Progenitor cell of endocrine pancreas (in vitro differentiated cells): ENCODE results near the gene C4orf50. TPM values are rescaled to one million over a fixed set of nuclear protein-coding genes. Genes with fewer than 3 reads are reported as not detected.

Source experiments
- DNase-seq: peaks from one replicate; pipeline ENCODE4 v3.0.0; 2021; ENCODE audit warnings: low spot score; ENCODE audit not compliant: unreplicated experiment
- H3K27ac Mint-ChIP-seq: 2 replicates; pipeline ENCODE4 v1.8.0; 2021; ENCODE audit warnings: mild to moderate bottlenecking, moderate library complexity, mixed read lengths
- H3K27me3 Mint-ChIP-seq: 2 replicates; pipeline ENCODE4 v1.8.0; 2021; ENCODE audit warnings: mixed read lengths
- H3K36me3 Mint-ChIP-seq: 2 replicates; pipeline ENCODE4 v1.8.0; 2022; ENCODE audit warnings: mixed read lengths; ENCODE audit not compliant: insufficient read depth
- H3K4me1 Mint-ChIP-seq: 2 replicates; pipeline ENCODE4 v1.8.0; 2021; ENCODE audit warnings: low read depth, mixed read lengths
- H3K4me3 Mint-ChIP-seq: 2 replicates; pipeline ENCODE4 v1.8.0; 2021; ENCODE audit warnings: low read depth, mild to moderate bottlenecking, moderate library complexity, mixed read lengths
- H3K9me3 Mint-ChIP-seq: 2 replicates; pipeline ENCODE4 v1.8.0; 2021; ENCODE audit warnings: low read depth, mixed read lengths
- total RNA-seq: library from RNA; stranded (reverse); gene quantifications from 2 replicates; pipeline ENCODE4 v1.2.1, GENCODE V29; 2021
- TF ChIP-seq, protein P1 (sequence below): fragments of 200-600 bp; sonication (generic); IDR thresholded peaks from one replicate; pipeline ENCODE4 v1.5.0; 2021; ENCODE audit warnings: antibody characterized with exemption, mild to moderate bottlenecking; ENCODE audit not compliant: unreplicated experiment

Gene C4orf50
- total RNA-seq, 1 donor from 2014 or later, result 0.19 TPM

DNA sequence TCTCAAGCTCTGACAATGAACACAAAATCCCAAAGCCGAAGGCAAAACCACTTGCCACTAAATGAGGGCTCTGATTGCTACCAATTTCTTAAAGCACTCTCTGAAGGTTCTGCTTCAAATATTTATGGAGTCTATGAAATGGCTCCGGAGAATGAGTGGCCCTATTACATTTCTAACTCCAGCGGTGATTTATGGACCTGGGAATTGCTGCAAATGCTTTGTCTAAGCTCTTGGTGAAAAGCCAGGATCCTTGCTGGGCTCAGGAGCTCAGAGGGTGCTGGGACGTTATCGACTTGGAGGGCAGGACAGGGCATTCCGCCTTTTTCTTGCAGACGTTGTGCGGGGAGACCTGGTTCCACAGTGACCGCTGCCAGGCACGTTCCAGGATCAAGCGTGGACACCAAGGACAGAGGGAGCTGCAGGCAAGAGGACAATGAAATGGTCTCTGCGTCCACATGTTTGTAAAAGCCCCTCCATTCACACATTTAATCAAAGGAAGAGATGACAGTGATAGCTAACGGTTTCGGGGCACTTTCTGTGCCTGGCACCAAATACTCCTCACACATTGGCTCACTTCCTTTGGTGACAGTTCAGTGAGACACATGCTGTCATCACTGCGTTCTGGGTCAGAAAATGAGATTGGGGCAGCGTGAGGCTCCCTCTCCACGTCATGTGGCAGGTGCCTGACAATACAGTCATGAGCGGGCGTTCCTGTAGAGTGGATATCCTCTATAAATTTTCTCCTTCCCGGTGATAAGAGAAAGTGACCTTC, 58.8 kb downstream of the C4orf50 start:
- H3K4me3 Mint-ChIP-seq, result no peak overlapping the region
- no peak overlapping the region for H3K27ac Mint-ChIP-seq
- H3K4me1 Mint-ChIP-seq, result peaks cover 7% of the 10 kb centered on the region
- H3K27me3 Mint-ChIP-seq, result peaks cover 17% of the 10 kb centered on the region
- H3K9me3 Mint-ChIP-seq, result no peaks in the 10 kb centered on the region
- TF ChIP-seq, protein P1, sequence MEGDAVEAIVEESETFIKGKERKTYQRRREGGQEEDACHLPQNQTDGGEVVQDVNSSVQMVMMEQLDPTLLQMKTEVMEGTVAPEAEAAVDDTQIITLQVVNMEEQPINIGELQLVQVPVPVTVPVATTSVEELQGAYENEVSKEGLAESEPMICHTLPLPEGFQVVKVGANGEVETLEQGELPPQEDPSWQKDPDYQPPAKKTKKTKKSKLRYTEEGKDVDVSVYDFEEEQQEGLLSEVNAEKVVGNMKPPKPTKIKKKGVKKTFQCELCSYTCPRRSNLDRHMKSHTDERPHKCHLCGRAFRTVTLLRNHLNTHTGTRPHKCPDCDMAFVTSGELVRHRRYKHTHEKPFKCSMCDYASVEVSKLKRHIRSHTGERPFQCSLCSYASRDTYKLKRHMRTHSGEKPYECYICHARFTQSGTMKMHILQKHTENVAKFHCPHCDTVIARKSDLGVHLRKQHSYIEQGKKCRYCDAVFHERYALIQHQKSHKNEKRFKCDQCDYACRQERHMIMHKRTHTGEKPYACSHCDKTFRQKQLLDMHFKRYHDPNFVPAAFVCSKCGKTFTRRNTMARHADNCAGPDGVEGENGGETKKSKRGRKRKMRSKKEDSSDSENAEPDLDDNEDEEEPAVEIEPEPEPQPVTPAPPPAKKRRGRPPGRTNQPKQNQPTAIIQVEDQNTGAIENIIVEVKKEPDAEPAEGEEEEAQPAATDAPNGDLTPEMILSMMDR, result no peak
- H3K36me3 Mint-ChIP-seq, result no peaks in the 10 kb centered on the region
- no peak for DNase-seq

DNA sequence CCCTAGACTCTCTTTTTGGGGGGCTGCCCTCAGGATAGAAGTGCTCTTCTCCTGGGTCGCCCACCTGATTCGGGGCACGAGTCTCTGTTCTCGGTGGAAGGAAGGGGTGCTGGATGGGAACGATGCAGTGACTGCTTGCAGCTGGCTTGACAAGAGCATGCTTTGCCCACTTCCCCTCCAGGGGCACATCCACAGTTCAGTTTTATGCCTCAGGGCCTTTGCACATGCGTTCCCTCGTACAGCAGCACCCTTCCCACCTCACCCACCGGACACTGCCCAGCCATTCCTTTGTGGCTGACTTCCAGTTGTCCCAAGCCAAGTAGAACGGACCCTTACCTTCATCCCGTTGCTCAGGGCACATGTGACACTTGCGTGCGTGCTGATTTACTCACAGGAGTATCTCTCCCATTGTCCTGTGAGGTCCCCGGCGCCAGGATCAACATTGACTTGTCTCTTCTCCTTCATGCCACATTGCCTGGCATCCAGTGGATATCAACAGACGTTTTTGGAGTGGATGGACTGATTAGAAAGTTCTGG, 60.0 kb downstream of the C4orf50 start:
- peaks cover 7% of the 10 kb centered on the region for H3K4me1 Mint-ChIP-seq
- H3K9me3 Mint-ChIP-seq, result no peaks in the 10 kb centered on the region
- H3K36me3 Mint-ChIP-seq, result no peaks in the 10 kb centered on the region
- peaks cover 11% of the 10 kb centered on the region for H3K27me3 Mint-ChIP-seq
- no peak for DNase-seq
- no peak overlapping the region for H3K27ac Mint-ChIP-seq
- no peak overlapping the region for H3K4me3 Mint-ChIP-seq
- TF ChIP-seq, protein P1, result no peak

DNA sequence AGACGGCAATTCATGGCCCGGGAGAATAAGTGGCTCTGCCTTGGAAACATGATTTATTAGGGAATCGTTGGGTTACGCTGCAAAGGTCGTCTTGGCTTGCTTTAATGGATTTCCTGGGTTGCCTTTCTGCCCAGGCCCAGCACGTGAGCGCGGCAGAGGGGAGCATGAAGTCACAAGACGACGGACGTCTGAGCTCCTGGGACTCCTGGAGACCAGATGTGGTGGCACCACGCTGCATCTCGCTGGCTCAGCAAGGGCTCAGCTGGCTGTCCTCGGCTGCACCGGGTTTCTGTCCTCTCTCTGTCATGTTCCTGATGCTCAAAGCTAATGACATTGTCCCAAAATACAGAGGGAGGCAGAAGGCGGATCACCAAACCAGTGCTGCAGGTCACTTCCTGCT, 61.2 kb downstream of the C4orf50 start:
- TF ChIP-seq, protein P1, result no peak
- no peaks in the 10 kb centered on the region for H3K36me3 Mint-ChIP-seq
- peaks cover 7% of the 10 kb centered on the region for H3K4me1 Mint-ChIP-seq
- peaks cover 11% of the 10 kb centered on the region for H3K27me3 Mint-ChIP-seq
- no peaks in the 10 kb centered on the region for H3K9me3 Mint-ChIP-seq
- no peak overlapping the region for H3K27ac Mint-ChIP-seq
- DNase-seq, result no peak
- no peak overlapping the region for H3K4me3 Mint-ChIP-seq

DNA sequence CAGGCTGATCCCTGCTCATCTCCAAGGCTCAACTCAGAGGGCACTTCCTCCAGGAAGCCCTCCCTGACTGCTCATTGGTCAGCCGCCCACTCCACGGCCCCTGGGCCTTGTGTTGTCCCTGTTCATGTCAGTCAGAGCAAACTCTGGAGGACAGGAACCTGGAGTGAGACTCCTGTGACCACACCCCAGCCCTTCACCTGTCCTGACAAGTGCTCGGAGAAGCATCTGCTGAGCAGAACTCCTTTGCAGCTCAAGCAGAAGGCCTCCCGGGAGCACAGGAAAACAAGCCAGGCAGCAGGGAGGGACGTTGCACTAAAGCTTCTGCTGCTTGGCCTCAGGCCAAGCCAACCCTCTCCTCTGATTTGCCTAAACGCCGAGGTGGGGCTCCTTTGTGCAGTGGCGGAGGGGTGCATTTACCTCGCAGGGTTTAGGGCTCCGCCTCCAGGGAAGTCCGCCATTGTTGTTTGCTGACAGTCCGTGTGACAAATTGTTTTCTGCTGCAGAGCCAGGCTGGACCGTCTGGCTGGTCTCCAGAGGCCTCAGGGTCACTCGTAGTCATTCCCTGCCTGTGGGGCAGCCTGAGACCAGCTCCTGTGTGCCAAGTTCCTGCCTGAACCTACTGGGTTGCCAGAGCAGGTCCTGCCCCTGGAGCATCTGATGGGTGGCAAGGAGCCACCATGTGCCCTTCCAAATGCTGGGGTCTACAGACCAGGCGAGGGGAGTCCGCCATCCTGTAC, 61.8 kb downstream of the C4orf50 start:
- H3K4me3 Mint-ChIP-seq, result no peak overlapping the region
- H3K4me1 Mint-ChIP-seq, result peaks cover 7% of the 10 kb centered on the region
- H3K9me3 Mint-ChIP-seq, result no peaks in the 10 kb centered on the region

DNA sequence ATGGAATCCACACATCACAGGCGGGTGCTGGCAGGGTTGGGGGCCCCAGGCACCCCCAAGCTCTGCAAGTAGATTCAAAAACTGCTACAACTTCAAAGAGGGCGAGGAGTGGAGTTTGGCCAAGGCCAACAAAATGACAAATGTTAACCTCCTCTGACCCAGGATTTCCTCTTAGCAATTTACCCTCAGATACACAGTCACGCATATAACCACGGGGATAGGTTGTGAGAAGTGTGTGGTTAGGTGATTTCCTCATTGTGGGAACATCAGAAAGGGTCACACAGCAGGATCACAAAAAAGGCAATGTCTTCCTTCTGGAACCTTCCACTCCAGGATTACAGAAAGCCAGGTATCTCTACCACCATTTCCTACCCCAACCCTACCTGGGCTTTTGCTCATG, 62.4 kb downstream of the C4orf50 start:
- H3K36me3 Mint-ChIP-seq, result no peaks in the 10 kb centered on the region
- H3K4me1 Mint-ChIP-seq, result peaks cover 7% of the 10 kb centered on the region
- H3K27me3 Mint-ChIP-seq, result peaks cover 16% of the 10 kb centered on the region
- no peaks in the 10 kb centered on the region for H3K9me3 Mint-ChIP-seq
- no peak for DNase-seq
- no peak overlapping the region for H3K4me3 Mint-ChIP-seq
- no peak overlapping the region for H3K27ac Mint-ChIP-seq
- TF ChIP-seq, protein P1, result no peak

More for the DNA sequence above, 61.8 kb downstream of the C4orf50 start:
- TF ChIP-seq, protein P1, result no peak
- H3K27me3 Mint-ChIP-seq, result peaks cover 16% of the 10 kb centered on the region
- H3K27ac Mint-ChIP-seq, result peak overlapping the region; percentile 62
- peak; percentile 18 for DNase-seq
- no peaks in the 10 kb centered on the region for H3K36me3 Mint-ChIP-seq
